SK-N-SH (cell line): Measurements from ENCODE around the gene UGT1A3. TPM values are rescaled to one million over a fixed set of nuclear protein-coding genes. Genes with fewer than 3 reads are reported as not detected.

Source experiments
- CTCF ChIA-PET: fragments of 300-600, 350-600 bp; formaldehyde crosslinking; extraction: SDS; loops from one replicate; lab custom pipeline; 2021; lab: Yijun Ruan, JAX
- POLR2A ChIA-PET: fragments of 350-600 bp; sonication (Branson Sonifier 250); formaldehyde crosslinking; extraction: SDS; loops from one replicate; lab custom pipeline; 2020; ENCODE audit warnings: antibody characterized with exemption, inconsistent platforms; lab: Yijun Ruan, JAX
- DNase-seq: peaks from one replicate; pipeline ENCODE4 v3.0.0; 2012
- H2AFZ ChIP-seq: fragments of 200-600 bp; sonication (generic); 2 replicates; pipeline ENCODE4 v1.8.1; 2016; ENCODE audit warnings: antibody characterized with exemption, mild to moderate bottlenecking, low read depth
- H3F3A ChIP-seq: fragments of 200-600 bp; sonication (generic); replicated peaks from 2 replicates; pipeline ENCODE3; 2016; ENCODE audit warnings: antibody characterized with exemption, mild to moderate bottlenecking; ENCODE audit not compliant: insufficient read depth
- H3K27ac ChIP-seq, 2 experiments: fragments of 200-500 bp in 1 of 2; fragments of 200-600 bp in 1 of 2; sonication (Bioruptor generic) in 1 of 2; sonication (generic), shearing (Covaris generic) in 1 of 2; 2 replicates each; pipeline versions ENCODE4 v1.5.1 to v1.6.1; 2014 to 2016; ENCODE audit warnings: low read depth in 2 of 2, inconsistent platforms in 1 of 2, low read length in 1 of 2, mild to moderate bottlenecking in 1 of 2, mixed read lengths in 1 of 2
- H3K27me3 ChIP-seq: fragments of 200-600 bp; sonication (generic), shearing (Covaris generic); 2 replicates; pipeline ENCODE4 v1.6.1; 2016; ENCODE audit warnings: mixed run types; ENCODE audit not compliant: insufficient read depth
- H3K36me3 ChIP-seq, 2 experiments: fragments of 200-500 bp in 1 of 2; fragments of 200-600 bp in 1 of 2; sonication (Bioruptor generic) in 1 of 2; sonication (generic) in 1 of 2; replicated peaks in 1 of 2; 2 replicates each; pipeline versions ENCODE3 to v1.5.1; 2014 to 2016; ENCODE audit warnings: low read length in 1 of 2, mild to moderate bottlenecking in 1 of 2; ENCODE audit not compliant: insufficient read depth in 2 of 2, control insufficient read depth in 1 of 2
- H3K4me1 ChIP-seq, 2 experiments: fragments of 200-500 bp in 1 of 2; fragments of 200-600 bp in 1 of 2; sonication (Bioruptor generic) in 1 of 2; sonication (generic), shearing (Covaris generic) in 1 of 2; 2 replicates each; pipeline versions ENCODE4 v1.5.1 to v1.6.1; 2014 to 2016; ENCODE audit warnings: low read depth in 1 of 2, low read length in 1 of 2, mixed run types in 1 of 2; ENCODE audit not compliant: insufficient read depth in 2 of 2, control insufficient read depth in 1 of 2
- H3K4me2 ChIP-seq: fragments of 200-600 bp; sonication (generic), shearing (Covaris generic); 2 replicates; pipeline ENCODE4 v1.6.1; 2017; ENCODE audit warnings: mixed run types
- H3K4me3 ChIP-seq, 2 experiments: fragments of 200-500 bp in 1 of 2; fragments of 200-600 bp in 1 of 2; sonication (Bioruptor generic) in 1 of 2; sonication (generic), shearing (Covaris generic) in 1 of 2; 2 replicates each; pipeline versions ENCODE4 v1.5.1 to v1.8.1; 2014 to 2016; ENCODE audit warnings: low read depth in 2 of 2, inconsistent platforms in 1 of 2, low read length in 1 of 2, mild to moderate bottlenecking in 1 of 2, mixed read lengths in 1 of 2, moderate library complexity in 1 of 2
- H3K79me2 ChIP-seq: fragments of 200-600 bp; sonication (generic); 2 replicates; pipeline ENCODE4 v1.8.1; 2017; ENCODE audit warnings: mild to moderate bottlenecking; ENCODE audit not compliant: insufficient read depth
- H3K9ac ChIP-seq: fragments of 200-600 bp; sonication (generic); 2 replicates; pipeline ENCODE4 v1.6.1; 2017; ENCODE audit warnings: mixed run types
- H3K9me2 ChIP-seq: fragments of 200-600 bp; sonication (generic); 2 replicates; pipeline ENCODE4 v1.6.1; 2017; ENCODE audit warnings: mixed run types
- H3K9me3 ChIP-seq: fragments of 200-600 bp; sonication (generic); 2 replicates; pipeline ENCODE4 v1.6.1; 2017; ENCODE audit warnings: mixed run types, mild to moderate bottlenecking, moderate library complexity
- H4K20me1 ChIP-seq: fragments of 200-600 bp; sonication (generic); 2 replicates; pipeline ENCODE4 v1.6.1; 2017; ENCODE audit warnings: mild to moderate bottlenecking, mixed run types; ENCODE audit not compliant: insufficient read depth
- EZH2phosphoT487 ChIP-seq: fragments of 200-600 bp; sonication (generic); IDR thresholded peaks from 2 replicates; pipeline ENCODE4 v1.6.1; 2017; ENCODE audit warnings: low read depth, mixed run types, mild to moderate bottlenecking, antibody characterized with exemption, moderate library complexity, borderline replicate concordance
- FOSL2 ChIP-seq: IDR thresholded peaks from 2 replicates; pipeline ENCODE4 v1.4.0; 2012; ENCODE audit warnings: low read depth, mild to moderate bottlenecking, moderate library complexity, borderline replicate concordance
- IRF3 ChIP-seq: fragments of 150-350 bp; IDR thresholded peaks from 2 replicates; pipeline ENCODE4 v1.6.1; 2016; ENCODE audit warnings: mild to moderate bottlenecking, low read depth, low read length
- JUND ChIP-seq: IDR thresholded peaks from 2 replicates; pipeline ENCODE4 v1.4.0; 2012
- MEF2A ChIP-seq: IDR thresholded peaks from 2 replicates; pipeline ENCODE4 v1.4.0; 2012; ENCODE audit warnings: low read depth, borderline replicate concordance
- NFIC ChIP-seq: IDR thresholded peaks from 2 replicates; pipeline ENCODE4 v1.4.0; 2012; ENCODE audit warnings: borderline replicate concordance
- NRF1 ChIP-seq: IDR thresholded peaks from 2 replicates; pipeline ENCODE4 v1.6.1; 2012; ENCODE audit warnings: low read depth, mild to moderate bottlenecking, low read length
- RAD21 ChIP-seq: IDR thresholded peaks from 2 replicates; pipeline ENCODE4 v1.6.1; 2012; ENCODE audit warnings: mild to moderate bottlenecking, low read length
- RFX5 ChIP-seq: IDR thresholded peaks from 2 replicates; pipeline ENCODE4 v1.6.1; 2012; ENCODE audit warnings: mild to moderate bottlenecking, improper control_type of control experiment, low read length
- TAF1 ChIP-seq: IDR thresholded peaks from 2 replicates; pipeline ENCODE4 v1.6.1; 2012; ENCODE audit warnings: low read depth, mild to moderate bottlenecking, low read length, moderate library complexity, borderline replicate concordance
- TCF12 ChIP-seq: IDR thresholded peaks from 2 replicates; pipeline ENCODE4 v1.4.0; 2012
- USF2 ChIP-seq: fragments of 150-350 bp; IDR thresholded peaks from 2 replicates; pipeline ENCODE4 v1.6.1; 2017; ENCODE audit warnings: antibody characterized with exemption, low read length, low read depth, borderline replicate concordance
- YY1 ChIP-seq: IDR thresholded peaks from 2 replicates; pipeline ENCODE4 v1.4.0; 2012; ENCODE audit warnings: low read depth, mild to moderate bottlenecking
- ZBTB33 ChIP-seq: IDR thresholded peaks from 2 replicates; pipeline ENCODE4 v1.4.0; 2012; ENCODE audit warnings: low read depth, borderline replicate concordance
- WGBS: methylation state at CpG from one replicate; pipeline ENCODE4 v1.1.6; 2017; ENCODE audit warnings: low lambda C conversion rate; 5-methylcytosine and 5-hydroxymethylcytosine counted together
- polyA plus RNA-seq, 3 experiments: library from polyadenylated mRNA; depleted of rRNA; stranded (reverse); fragments of >200 nt; gene quantifications; 2 replicates each; pipeline ENCODE4 v1.2.3, GENCODE V29; 2012
- TF ChIP-seq, protein P1 (sequence below): fragments of 200-600 bp; sonication (generic); IDR thresholded peaks from 2 replicates; pipeline ENCODE4 v1.6.1; 2017; ENCODE audit warnings: antibody characterized with exemption, mild to moderate bottlenecking, moderate library complexity

Gene UGT1A3
- polyA plus RNA-seq, 1 of the 3 experiments (the other 2 are of a cell fraction): not detected

- no peak overlapping the region for H3K4me2 ChIP-seq
- H3K9me3 ChIP-seq: no peaks in the 10 kb centered on the region
- no peak overlapping the region for H3K4me3 ChIP-seq
- no peak overlapping the region for H3K27ac ChIP-seq
- H3K36me3 ChIP-seq: no peaks in the 10 kb centered on the region
- H3F3A ChIP-seq: no peaks in the 10 kb centered on the region
- H3K27me3 ChIP-seq: no peaks in the 10 kb centered on the region
- no peaks in the 10 kb centered on the region for H3K9me2 ChIP-seq
- ChIA-PET POLR2A (no interaction called here), CTCF (interaction anchor here (2.1 kb wide), 1 partner anchor 355 kb away, joined by 5 read pairs; no protein-coding TSS in a partner anchor)
- no peaks in the 10 kb centered on the region for H4K20me1 ChIP-seq
- H3K79me2 ChIP-seq: no peaks in the 10 kb centered on the region
- H2AFZ ChIP-seq: no peak overlapping the region
- DNase-seq: no peak
- no peak overlapping the region for H3K9ac ChIP-seq
- 48% methylated on average over 10 of the region's 14 CpGs for WGBS
- no peak for TF ChIP-seq RFX5
- TF ChIP-seq ZBTB33: no peak
- no peak for TF ChIP-seq FOSL2
- no peak for TF ChIP-seq NFIC
- no peak for TF ChIP-seq EZH2phosphoT487
- TF ChIP-seq YY1: no peak
- TF ChIP-seq RAD21: no peak
- no peak for TF ChIP-seq NRF1
- TF ChIP-seq, protein P1, sequence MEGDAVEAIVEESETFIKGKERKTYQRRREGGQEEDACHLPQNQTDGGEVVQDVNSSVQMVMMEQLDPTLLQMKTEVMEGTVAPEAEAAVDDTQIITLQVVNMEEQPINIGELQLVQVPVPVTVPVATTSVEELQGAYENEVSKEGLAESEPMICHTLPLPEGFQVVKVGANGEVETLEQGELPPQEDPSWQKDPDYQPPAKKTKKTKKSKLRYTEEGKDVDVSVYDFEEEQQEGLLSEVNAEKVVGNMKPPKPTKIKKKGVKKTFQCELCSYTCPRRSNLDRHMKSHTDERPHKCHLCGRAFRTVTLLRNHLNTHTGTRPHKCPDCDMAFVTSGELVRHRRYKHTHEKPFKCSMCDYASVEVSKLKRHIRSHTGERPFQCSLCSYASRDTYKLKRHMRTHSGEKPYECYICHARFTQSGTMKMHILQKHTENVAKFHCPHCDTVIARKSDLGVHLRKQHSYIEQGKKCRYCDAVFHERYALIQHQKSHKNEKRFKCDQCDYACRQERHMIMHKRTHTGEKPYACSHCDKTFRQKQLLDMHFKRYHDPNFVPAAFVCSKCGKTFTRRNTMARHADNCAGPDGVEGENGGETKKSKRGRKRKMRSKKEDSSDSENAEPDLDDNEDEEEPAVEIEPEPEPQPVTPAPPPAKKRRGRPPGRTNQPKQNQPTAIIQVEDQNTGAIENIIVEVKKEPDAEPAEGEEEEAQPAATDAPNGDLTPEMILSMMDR: no peak
- no peak for TF ChIP-seq MEF2A
- H3K4me1 ChIP-seq: no peaks in the 10 kb centered on the region
Observed at GRCh38 chr2:233798335-233799086, 69.7 kb downstream of the UGT1A3 start.

DNA sequence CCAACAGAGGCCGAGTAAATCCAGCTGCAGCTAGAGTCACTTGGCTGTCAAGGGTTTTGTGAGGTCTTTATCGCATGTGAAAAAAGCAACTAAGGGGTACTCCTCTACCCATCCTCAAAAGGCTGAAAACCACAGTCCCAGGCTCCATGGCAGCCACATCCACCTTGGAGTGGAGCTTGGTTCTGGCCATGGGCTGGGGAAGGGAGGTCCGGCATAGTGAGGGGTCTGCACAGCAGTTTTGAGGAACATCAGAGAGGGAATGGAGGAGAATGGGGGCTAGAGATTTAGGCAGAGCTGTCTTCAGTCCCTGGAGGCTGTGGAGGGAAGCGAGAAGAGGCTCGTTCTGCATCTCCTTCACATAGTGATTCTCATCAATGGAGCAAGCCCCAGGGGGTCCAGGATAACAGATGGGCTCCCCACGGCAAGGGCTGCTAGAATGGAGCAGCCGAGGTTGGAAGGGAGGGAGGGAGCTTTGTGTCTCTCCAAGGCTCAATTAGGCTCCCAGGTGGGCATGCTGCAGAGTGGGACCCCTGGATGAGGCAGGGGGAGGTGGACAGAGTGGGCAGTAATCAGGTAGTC, 70.3 kb downstream of the UGT1A3 start:
- CTCF ChIA-PET: interaction anchor here (0.5 kb wide), 1 partner anchor 1083 kb away, joined by 3 read pairs; no protein-coding TSS in a partner anchor
- H3K4me3 ChIP-seq: no peak overlapping the region
- TF ChIP-seq ZBTB33 (no peak), TCF12 (no peak), MEF2A (no peak), IRF3 (no peak), TAF1 (no peak), RAD21 (no peak), NFIC (no peak), RFX5 (no peak), JUND (no peak), USF2 (no peak)

More for the DNA sequence above, 70.3 kb downstream of the UGT1A3 start:
- Histone ChIP-seq H3K9me2 (no peaks in the 10 kb centered on the region), H3K4me1 (no peaks in the 10 kb centered on the region), H3F3A (no peaks in the 10 kb centered on the region), H3K27me3 (no peaks in the 10 kb centered on the region), H4K20me1 (no peaks in the 10 kb centered on the region), H3K79me2 (no peaks in the 10 kb centered on the region), H3K9ac (no peak overlapping the region), H3K36me3 (no peaks in the 10 kb centered on the region), H3K4me2 (no peak overlapping the region), H3K9me3 (no peaks in the 10 kb centered on the region), H2AFZ (no peak overlapping the region), H3K27ac (no peak overlapping the region)
- DNase-seq: no peak
- POLR2A ChIA-PET: no interaction called here
- WGBS: 50% methylated on average over 6 of the region's 7 CpGs
